GM19324 (cell line): ENCODE measurements around the gene ALG14.
"Not testable (repeated sequence)": the region's sequence is repeated elsewhere in the genome, so short reads cannot be mapped to it uniquely, and the experiment has no call there.

Source experiments
- ATAC-seq: cut with Tn5 transposase; IDR thresholded peaks from one replicate; pipeline ENCODE4 v1.9.1; 2021; ENCODE audit warnings: mild to moderate bottlenecking, moderate library complexity; ENCODE audit not compliant: unreplicated experiment, low FRiP score

The ALG14 gene

GRCh38 chr1:94962409-94963265 lies 110.1 kb downstream of the ALG14 start:
- ATAC-seq = peak; percentile 94

GRCh38 chr1:94961988-94962387 lies 110.8 kb downstream of the ALG14 start:
- ATAC-seq = no peak

- ATAC-seq = no peak
Observed at GRCh38 chr1:94961582-94961981, 111.2 kb downstream of the ALG14 start.

GRCh38 chr1:94958081-94958480 lies 114.7 kb downstream of the ALG14 start:
- no peak for ATAC-seq

- no peak for ATAC-seq
Observed at GRCh38 chr1:94955767-94956632, 116.8 kb downstream of the ALG14 start.

- no peak for ATAC-seq
Observed at GRCh38 chr1:94954263-94955220, 118.2 kb downstream of the ALG14 start.

GRCh38 chr1:94953746-94954145 lies 119.0 kb downstream of the ALG14 start:
- no peak for ATAC-seq

- no peak for ATAC-seq
Observed at GRCh38 chr1:94953107-94953506, 119.6 kb downstream of the ALG14 start.

GRCh38 chr1:94952539-94952938 lies 120.2 kb downstream of the ALG14 start:
- ATAC-seq = no peak

- no peak for ATAC-seq
Observed at GRCh38 chr1:94951509-94952208, 121.1 kb downstream of the ALG14 start.

- no peak for ATAC-seq
Observed at GRCh38 chr1:94951046-94951445, 121.7 kb downstream of the ALG14 start.

- ATAC-seq = no peak
Observed at GRCh38 chr1:94949681-94950661, 122.8 kb downstream of the ALG14 start.

GRCh38 chr1:94947437-94947836 lies 125.3 kb downstream of the ALG14 start:
- no peak for ATAC-seq

GRCh38 chr1:94946886-94947285 lies 125.9 kb downstream of the ALG14 start:
- ATAC-seq = no peak

GRCh38 chr1:94942171-94943128 lies 130.3 kb downstream of the ALG14 start:
- no peak for ATAC-seq

GRCh38 chr1:94941480-94941879 lies 131.3 kb downstream of the ALG14 start:
- not testable (repeated sequence) for ATAC-seq

GRCh38 chr1:94940738-94941137 lies 132.0 kb downstream of the ALG14 start:
- no peak for ATAC-seq
